Stromal cell of bone marrow (primary cell): ENCODE data around the gene MTHFD1.

Experiments
- DNase-seq: peaks from one replicate; pipeline ENCODE4 v3.0.0-alpha.2; 2012; ENCODE audit warnings: low read depth

Gene MTHFD1

GRCh38 chr14:64447876-64448670 lies 59.9 kb downstream of the MTHFD1 start:
- no peak for DNase-seq

- no peak for DNase-seq
Observed at GRCh38 chr14:64450255-64450654, 62.1 kb downstream of the MTHFD1 start.

- DNase-seq = no peak
Observed at GRCh38 chr14:64454671-64455070, 66.5 kb downstream of the MTHFD1 start.

GRCh38 chr14:64459405-64460136 lies 71.4 kb downstream of the MTHFD1 start:
- DNase-seq = no peak

- no peak for DNase-seq
Observed at GRCh38 chr14:64461221-64461620, 73.1 kb downstream of the MTHFD1 start.

GRCh38 chr14:64463195-64463594 lies 75.0 kb downstream of the MTHFD1 start:
- DNase-seq = no peak

GRCh38 chr14:64463873-64464272 lies 75.7 kb downstream of the MTHFD1 start:
- no peak for DNase-seq

- DNase-seq = no peak
Observed at GRCh38 chr14:64464651-64465050, 76.5 kb downstream of the MTHFD1 start.

- DNase-seq = no peak
Observed at GRCh38 chr14:64465191-64465822, 77.2 kb downstream of the MTHFD1 start, which contains the start of gene AKAP5. TSS of gene AKAP5 (plus strand) at chr14:64465499. CDS start at chr14:64468395, 2,896 bp downstream.

GRCh38 chr14:64465831-64466554 lies 77.8 kb downstream of the MTHFD1 start:
- no peak for DNase-seq

- no peak for DNase-seq
Observed at GRCh38 chr14:64467101-64467500, 78.9 kb downstream of the MTHFD1 start.

GRCh38 chr14:64467566-64467965 lies 79.4 kb downstream of the MTHFD1 start:
- DNase-seq = no peak

GRCh38 chr14:64468451-64468850 lies 80.3 kb downstream of the MTHFD1 start:
- DNase-seq = no peak

- DNase-seq = no peak
Observed at GRCh38 chr14:64474041-64474440, 85.9 kb downstream of the MTHFD1 start.

GRCh38 chr14:64474698-64475097 lies 86.5 kb downstream of the MTHFD1 start:
- DNase-seq = no peak

GRCh38 chr14:64475585-64476273 lies 87.6 kb downstream of the MTHFD1 start:
- no peak for DNase-seq

- DNase-seq = no peak
Observed at GRCh38 chr14:64476438-64476837, 88.3 kb downstream of the MTHFD1 start.

- no peak for DNase-seq
Observed at GRCh38 chr14:64478634-64479250, 90.6 kb downstream of the MTHFD1 start.

- no peak for DNase-seq
Observed at GRCh38 chr14:64488590-64489099, 100.5 kb downstream of the MTHFD1 start.

GRCh38 chr14:64491637-64492036 lies 103.5 kb downstream of the MTHFD1 start:
- DNase-seq = no peak

- no peak for DNase-seq
Observed at GRCh38 chr14:64493455-64493854, 105.3 kb downstream of the MTHFD1 start.
